HG03064 (cell line): ENCODE data around the gene THTPA.
"Not testable (repeated sequence)": the region's sequence is repeated elsewhere in the genome, so short reads cannot be mapped to it uniquely, and the experiment has no call there.

Experiments
- ATAC-seq: cut with Tn5 transposase; IDR thresholded peaks from one replicate; pipeline ENCODE4 v1.9.1; 2021; ENCODE audit warnings: low read depth; ENCODE audit not compliant: unreplicated experiment

Gene THTPA

GRCh38 chr14:23608454-23608853, 52.4 kb downstream of the THTPA start:
- no peak for ATAC-seq

DNA sequence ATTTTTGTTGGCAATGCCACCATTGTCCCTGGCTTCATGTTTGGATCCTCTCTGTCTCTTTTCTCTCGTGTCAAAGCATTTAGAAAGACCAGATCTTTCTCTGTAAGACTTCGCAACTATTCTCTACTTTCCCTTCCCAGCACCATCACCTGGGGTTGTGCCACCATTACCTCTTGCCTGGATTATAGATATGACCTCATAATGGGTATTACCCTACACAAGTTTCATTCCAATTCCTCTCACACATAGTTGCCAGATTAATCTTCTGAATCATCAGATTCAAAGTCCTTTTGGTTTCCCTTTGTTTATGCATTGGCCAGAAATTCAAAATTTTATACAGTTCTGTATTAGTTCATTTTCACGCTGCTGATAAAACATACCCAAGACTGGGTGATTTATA, 52.9 kb downstream of the THTPA start:
- no peak for ATAC-seq

- not testable (repeated sequence) for ATAC-seq
Observed at GRCh38 chr14:23609411-23610089, 53.5 kb downstream of the THTPA start.
